ENCODE measurements around the gene CLEC6A. TPM values are rescaled to one million over a fixed set of nuclear protein-coding genes. Genes with fewer than 3 reads are reported as not detected.

The CLEC6A gene
- polyA plus RNA-seq, 3 donors: 3.2 to 6.3 (median 3.4) TPM

DNA sequence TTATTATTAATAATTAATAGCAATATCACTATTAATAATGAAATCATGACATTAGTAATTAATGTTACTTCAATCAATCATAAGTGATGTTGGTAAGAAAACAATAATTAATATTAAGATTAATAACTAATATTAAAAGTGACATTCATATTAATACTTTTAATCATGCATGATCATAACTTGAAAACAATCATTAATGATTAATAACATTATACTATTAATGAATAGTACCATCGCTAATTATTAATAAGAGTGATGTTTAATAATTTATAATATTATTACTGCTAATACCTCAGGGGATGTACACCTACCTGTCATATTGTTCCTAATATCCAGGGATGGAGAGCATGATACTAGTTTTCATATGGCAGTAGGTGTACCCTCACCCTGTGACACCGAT lies 10.0 kb upstream of the CLEC6A start:
- H3K4me2 ChIP-seq (replicated peaks; ENCODE audit: extremely low read depth, low read length, poor library complexity, severe bottlenecking): no peak overlapping the region
- no peak overlapping the region for H3K4me3 ChIP-seq (replicated peaks in 1 of 3; ENCODE audit: low read depth in 2 of 3, low read length in 3 of 3)
- no peaks in the 10 kb centered on the region for H4K20me1 ChIP-seq (ENCODE audit: insufficient read depth, low read length)
- peaks cover 0 to 5% of the 10 kb centered on the region in 2 donors for H3K36me3 ChIP-seq (replicated peaks in 1 of 2; ENCODE audit: control insufficient read depth in 1 of 2, insufficient read depth in 2 of 2, low read length in 2 of 2)
- peaks cover 15% of the 10 kb centered on the region for H3K4me1 Mint-ChIP-seq
- peaks cover 2% of the 10 kb centered on the region for H3K79me2 ChIP-seq (ENCODE audit: insufficient read depth, low read length)
- no CpG with 5 or more reads among the region's 2 CpGs for WGBS (ENCODE audit: insufficient coverage)
- H3K9me3 Mint-ChIP-seq: peaks cover 0 to 3% (median 0%) of the 10 kb centered on the region in 7 donors
- H3K9me3 ChIP-seq (replicated peaks in 1 of 2; ENCODE audit: control insufficient read depth in 1 of 2, insufficient read depth in 1 of 2, low read length in 2 of 2): no peaks in the 10 kb centered on the region
- H3K27me3 Mint-ChIP-seq (ENCODE audit: low read depth in 3 of 3): peaks cover 2% of the 10 kb centered on the region in 3 donors
- H2AFZ ChIP-seq (ENCODE audit: insufficient read depth, low read depth, low read length, poor library complexity, severe bottlenecking): no peak overlapping the region
- H3K9ac ChIP-seq (ENCODE audit: insufficient read depth, low read length, poor library complexity, severe bottlenecking): no peak overlapping the region
- no peaks in the 10 kb centered on the region for H3K27me3 ChIP-seq (ENCODE audit: control insufficient read depth in 2 of 2, insufficient read depth in 2 of 2, low read length in 2 of 2)
- H3K4me1 ChIP-seq (ENCODE audit: control insufficient read depth in 1 of 2, insufficient read depth in 2 of 2, low read length in 2 of 2): peaks cover 9 to 17% of the 10 kb centered on the region in 2 donors
- intact Hi-C loops (cut with micrococcal nuclease): no loop called here
- TF ChIP-seq, protein P1, sequence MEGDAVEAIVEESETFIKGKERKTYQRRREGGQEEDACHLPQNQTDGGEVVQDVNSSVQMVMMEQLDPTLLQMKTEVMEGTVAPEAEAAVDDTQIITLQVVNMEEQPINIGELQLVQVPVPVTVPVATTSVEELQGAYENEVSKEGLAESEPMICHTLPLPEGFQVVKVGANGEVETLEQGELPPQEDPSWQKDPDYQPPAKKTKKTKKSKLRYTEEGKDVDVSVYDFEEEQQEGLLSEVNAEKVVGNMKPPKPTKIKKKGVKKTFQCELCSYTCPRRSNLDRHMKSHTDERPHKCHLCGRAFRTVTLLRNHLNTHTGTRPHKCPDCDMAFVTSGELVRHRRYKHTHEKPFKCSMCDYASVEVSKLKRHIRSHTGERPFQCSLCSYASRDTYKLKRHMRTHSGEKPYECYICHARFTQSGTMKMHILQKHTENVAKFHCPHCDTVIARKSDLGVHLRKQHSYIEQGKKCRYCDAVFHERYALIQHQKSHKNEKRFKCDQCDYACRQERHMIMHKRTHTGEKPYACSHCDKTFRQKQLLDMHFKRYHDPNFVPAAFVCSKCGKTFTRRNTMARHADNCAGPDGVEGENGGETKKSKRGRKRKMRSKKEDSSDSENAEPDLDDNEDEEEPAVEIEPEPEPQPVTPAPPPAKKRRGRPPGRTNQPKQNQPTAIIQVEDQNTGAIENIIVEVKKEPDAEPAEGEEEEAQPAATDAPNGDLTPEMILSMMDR (IDR thresholded peaks at IDR 0.05): no peak
- H3K27ac Mint-ChIP-seq: no peak overlapping the region
- H3K27ac ChIP-seq (ENCODE audit: low read depth in 1 of 2, low read length in 2 of 2): no peak overlapping the region
- H3K36me3 Mint-ChIP-seq: peaks cover 19 to 26% of the 10 kb centered on the region in 2 donors
- no peak overlapping the region for H3K4me3 Mint-ChIP-seq
- DNase-seq: no peak

DNA sequence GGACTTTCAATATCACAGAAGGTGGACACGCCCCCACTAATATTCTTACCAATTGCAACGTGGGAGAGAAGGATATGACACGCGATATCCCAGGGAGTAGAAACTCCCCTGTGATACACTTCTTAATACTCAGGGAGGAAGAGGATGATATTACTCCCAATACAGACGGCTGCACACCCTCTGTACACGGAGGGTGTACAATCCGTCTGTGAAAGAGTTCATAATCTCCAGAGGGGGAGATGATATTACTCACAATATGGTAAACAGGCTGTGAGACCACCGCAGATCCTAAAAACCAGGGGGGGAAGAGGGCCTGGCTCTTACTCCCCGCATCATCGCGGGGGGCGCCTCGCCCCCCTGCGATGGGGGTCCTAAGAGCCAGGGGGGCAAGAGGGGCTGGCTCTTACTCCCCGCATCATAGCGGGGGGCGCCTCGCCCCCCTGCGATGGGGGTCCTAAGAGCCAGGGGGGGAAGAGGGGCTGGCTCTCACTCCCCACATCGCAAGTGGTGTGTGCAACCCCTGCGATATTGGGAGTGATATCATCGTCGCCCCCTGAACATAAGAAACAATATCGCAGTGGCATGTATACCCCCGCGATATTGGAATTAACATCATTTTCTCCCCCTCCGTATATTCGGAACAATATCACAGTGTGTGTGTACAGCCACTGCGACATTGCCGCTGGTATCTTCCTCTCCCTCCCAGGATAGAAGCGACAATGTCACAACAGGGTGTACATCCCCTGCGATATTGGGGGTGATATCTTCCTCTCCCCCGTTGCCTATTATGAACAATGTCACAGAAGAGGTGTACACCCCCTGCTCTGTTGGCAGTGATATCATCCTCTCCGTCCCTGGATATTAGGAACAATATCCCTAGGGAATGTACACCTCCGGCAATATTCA lies 8.9 kb upstream of the CLEC6A start:
- Histone ChIP-seq H2AFZ (ENCODE audit: insufficient read depth, low read depth, low read length, poor library complexity, severe bottlenecking) (no peak overlapping the region), H3K36me3 (replicated peaks in 1 of 2; ENCODE audit: control insufficient read depth in 1 of 2, insufficient read depth in 2 of 2, low read length in 2 of 2) (no peaks in the 10 kb centered on the region), H3K4me2 (replicated peaks; ENCODE audit: extremely low read depth, low read length, poor library complexity, severe bottlenecking) (no peak overlapping the region), H3K27me3 (ENCODE audit: control insufficient read depth in 2 of 2, insufficient read depth in 2 of 2, low read length in 2 of 2) (no peaks in the 10 kb centered on the region), H3K9ac (ENCODE audit: insufficient read depth, low read length, poor library complexity, severe bottlenecking) (no peak overlapping the region), H3K4me3 (replicated peaks in 1 of 3; ENCODE audit: low read depth in 2 of 3, low read length in 3 of 3) (no peak overlapping the region), H3K79me2 (ENCODE audit: insufficient read depth, low read length) (peaks cover 12% of the 10 kb centered on the region), H3K27ac (ENCODE audit: low read depth in 1 of 2, low read length in 2 of 2) (no peak overlapping the region), H3K4me1 (ENCODE audit: control insufficient read depth in 1 of 2, insufficient read depth in 2 of 2, low read length in 2 of 2) (peaks cover 19 to 27% of the 10 kb centered on the region in 2 donors), H3K9me3 (replicated peaks in 1 of 2; ENCODE audit: control insufficient read depth in 1 of 2, insufficient read depth in 1 of 2, low read length in 2 of 2) (no peaks in the 10 kb centered on the region), H4K20me1 (ENCODE audit: insufficient read depth, low read length) (no peaks in the 10 kb centered on the region)
- Mint-ChIP-seq H3K9me3 (no peaks in the 10 kb centered on the region), H3K36me3 (peaks cover 12 to 21% of the 10 kb centered on the region in 2 donors), H3K27me3 (ENCODE audit: low read depth in 3 of 3) (peaks cover 2% of the 10 kb centered on the region in 3 donors), H3K4me1 (peaks cover 22% of the 10 kb centered on the region), H3K4me3 (no peak overlapping the region), H3K27ac (no peak overlapping the region)
- intact Hi-C loops (cut with micrococcal nuclease): no loop called here
- WGBS (ENCODE audit: insufficient coverage): 100% methylated on average over 11 of the region's 35 CpGs
- DNase-seq: no peak
- TF ChIP-seq, protein P1 (IDR thresholded peaks at IDR 0.05): no peak

All from CD14-positive monocyte (primary cell).